ENCODE results near the gene TTLL11. TPM values are rescaled to one million over a fixed set of nuclear protein-coding genes. Genes with fewer than 3 reads are reported as not detected.

Gene TTLL11
- total RNA-seq, 4 donors from 2014 or later = 9.1 to 47.4 (median 11.3) TPM

- DNase-seq = no peak
- no peaks in the 10 kb centered on the region for H3K27me3 ChIP-seq
- H3K4me3 ChIP-seq = no peak overlapping the region
- no peak overlapping the region for H3K27ac ChIP-seq
- in situ Hi-C loops (cut with MboI; ENCODE audit: low pct_ligation_motif_present in 1 of 4, low pct_unique_long_range_greater_than_20kb in 1 of 4, low sequenced_read_pairs in 3 of 4) (no loop called here), intact Hi-C loops (cut with DNase I; ENCODE audit: low total_unique reads) (no loop called here)
- 77 to 82% methylated on average over 5 of the region's 5 CpGs for WGBS, 2 donors (ENCODE audit: low coverage in 1 of 2)
- H3K4me1 ChIP-seq = no peaks in the 10 kb centered on the region
- no peak for TF ChIP-seq POLR2A (IDR thresholded peaks at IDR 0.05)
- peaks cover 0 to 6% of the 10 kb centered on the region in 2 donors for H3K9me3 ChIP-seq
- H3K36me3 ChIP-seq = no peaks in the 10 kb centered on the region
Observed at GRCh38 chr9:121900163-121900562, 192.9 kb downstream of the TTLL11 start.

- TF ChIP-seq CTCF (IDR thresholded peaks at IDR 0.05) (no peak), POLR2A (IDR thresholded peaks at IDR 0.05) (no peak), EP300 (IDR thresholded peaks at IDR 0.05; ENCODE audit: low read depth) (no peak), POLR2AphosphoS5 (IDR thresholded peaks at IDR 0.05) (no peak)
- Histone ChIP-seq H3K4me1 (no peaks in the 10 kb centered on the region), H3K36me3 (no peaks in the 10 kb centered on the region), H3K27ac (no peak overlapping the region), H3K27me3 (no peaks in the 10 kb centered on the region), H3K4me3 (no peak overlapping the region), H3K9me3 (peaks cover 0 to 6% of the 10 kb centered on the region in 2 donors)
- in situ Hi-C loops (cut with MboI; ENCODE audit: low pct_ligation_motif_present in 1 of 4, low pct_unique_long_range_greater_than_20kb in 1 of 4, low sequenced_read_pairs in 3 of 4) = no loop called here
- 91 to 92% methylated on average over 3 to 4 of the region's 4 CpGs for WGBS, 2 donors (ENCODE audit: low coverage in 1 of 2)
- intact Hi-C loops (cut with DNase I; ENCODE audit: low total_unique reads) = no loop called here
- DNase-seq = no peak
Observed at GRCh38 chr9:121898856-121899255, 194.3 kb downstream of the TTLL11 start.

- 95% methylated on average over 10 of the region's 10 CpGs; no CpG with 5 or more reads in 1 of the 2 donors for whole genome bisulfite sequencing, 2 donors (ENCODE audit: low coverage in 1 of 2)
- DNase-seq = no peak
- Histone ChIP-seq H3K4me1 (no peaks in the 10 kb centered on the region), H3K9me3 (peaks cover 0 to 6% of the 10 kb centered on the region in 2 donors), H3K27me3 (no peaks in the 10 kb centered on the region), H3K4me3 (no peak overlapping the region), H3K27ac (no peak overlapping the region), H3K36me3 (no peaks in the 10 kb centered on the region)
- TF ChIP-seq CTCF (IDR thresholded peaks at IDR 0.05) (no peak), EP300 (IDR thresholded peaks at IDR 0.05; ENCODE audit: low read depth) (no peak), POLR2A (IDR thresholded peaks at IDR 0.05) (no peak), POLR2AphosphoS5 (IDR thresholded peaks at IDR 0.05) (no peak)
- intact Hi-C loops (cut with DNase I; ENCODE audit: low total_unique reads) = no loop called here
- in situ Hi-C loops (cut with MboI; ENCODE audit: low pct_ligation_motif_present in 1 of 4, low pct_unique_long_range_greater_than_20kb in 1 of 4, low sequenced_read_pairs in 3 of 4) = no loop called here
Observed at GRCh38 chr9:121897140-121897539, 196.0 kb downstream of the TTLL11 start.

- in situ Hi-C loops (cut with MboI; ENCODE audit: low pct_ligation_motif_present in 1 of 4, low pct_unique_long_range_greater_than_20kb in 1 of 4, low sequenced_read_pairs in 3 of 4) = no loop called here
- intact Hi-C loops (cut with DNase I; ENCODE audit: low total_unique reads) = no loop called here
Observed at GRCh38 chr9:121896545-121896943, 196.6 kb downstream of the TTLL11 start.

More at GRCh38 chr9:121896545-121896943, 196.6 kb downstream of the TTLL11 start:
- Histone ChIP-seq H3K4me1 (no peaks in the 10 kb centered on the region), H3K4me3 (no peak overlapping the region), H3K27ac (no peak overlapping the region), H3K9me3 (peaks cover 0 to 6% of the 10 kb centered on the region in 2 donors), H3K27me3 (no peaks in the 10 kb centered on the region), H3K36me3 (no peaks in the 10 kb centered on the region)
- TF ChIP-seq CTCF (IDR thresholded peaks at IDR 0.05) (no peak), EP300 (IDR thresholded peaks at IDR 0.05; ENCODE audit: low read depth) (no peak), POLR2A (IDR thresholded peaks at IDR 0.05) (no peak), POLR2AphosphoS5 (IDR thresholded peaks at IDR 0.05) (no peak)
- DNase-seq = no peak
- WGBS, 2 donors (ENCODE audit: low coverage in 1 of 2) = 91% methylated on average over 27 of the region's 27 CpGs; no CpG with 5 or more reads in 1 of the 2 donors

All from transverse colon (tissue), 4 donors.